T-helper 2 cell (primary cell): ENCODE data around the gene POLDIP3.

Experiments
- DNase-seq, 5 experiments: peaks; one replicate each; pipeline versions ENCODE4 v3.0.0 to v3.0.0-alpha.2; 2012 to 2022

The POLDIP3 gene

DNA sequence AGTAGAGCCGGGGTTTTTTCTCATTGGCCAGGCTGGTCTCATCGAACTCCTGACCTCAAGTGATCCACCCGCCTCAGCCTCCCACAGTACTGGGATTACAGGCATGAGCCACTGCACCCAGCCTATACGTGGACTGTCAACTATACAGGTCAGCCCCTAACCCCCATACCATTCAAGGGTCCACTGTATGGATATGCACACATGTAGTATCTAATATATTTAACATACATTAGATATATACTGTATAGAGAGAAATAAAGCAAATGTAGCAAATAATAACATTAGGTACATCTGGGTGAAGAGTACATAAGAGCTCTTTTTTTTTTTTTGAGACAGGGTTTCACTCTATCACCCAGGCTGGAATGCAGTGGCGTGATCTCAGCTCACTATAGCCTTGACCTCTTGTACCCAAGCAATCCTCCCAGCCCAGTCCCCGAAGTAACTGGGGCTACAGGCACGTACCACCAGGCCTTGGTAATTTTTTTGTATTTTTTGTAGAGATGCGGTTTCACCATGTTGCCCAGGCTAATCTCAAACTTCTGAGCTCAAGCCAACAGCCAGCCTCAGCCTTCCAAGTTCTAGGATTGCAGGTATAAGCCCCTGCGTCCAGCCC, 27.2 kb upstream of the POLDIP3 start:
- no peak for DNase-seq

DNA sequence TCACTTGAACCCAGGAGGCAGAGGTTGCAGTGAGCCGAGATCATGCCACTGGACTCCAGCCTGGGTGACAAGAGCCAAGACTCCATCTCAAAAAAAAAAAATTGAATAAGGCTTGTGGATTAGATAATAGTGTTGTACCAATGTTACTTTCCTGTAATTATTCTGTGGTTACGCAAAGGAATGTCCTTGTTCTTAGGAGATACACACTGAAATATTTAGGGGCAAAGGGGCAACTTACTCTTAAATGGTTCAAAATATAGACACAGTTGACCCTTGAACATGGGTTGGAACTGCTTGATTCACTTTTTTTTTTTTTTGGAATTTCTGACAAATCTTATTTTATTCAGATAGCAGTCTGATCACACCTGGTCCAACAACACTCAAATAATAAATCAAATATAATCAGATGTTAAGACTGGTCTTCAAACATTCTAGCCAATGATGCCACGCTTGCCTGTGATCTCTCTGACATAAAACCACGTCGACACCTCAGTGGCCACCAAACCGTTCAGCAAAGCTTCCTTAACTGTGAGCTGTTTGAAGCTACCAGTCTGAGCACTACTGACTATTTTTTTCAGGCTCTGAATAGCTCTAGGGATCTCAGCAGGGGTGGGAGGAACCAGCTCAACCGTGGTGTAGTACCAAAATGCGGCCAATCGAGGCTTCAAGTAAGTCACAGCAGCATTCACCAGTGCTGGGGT, 25.0 kb upstream of the POLDIP3 start:
- DNase-seq: no peak

DNA sequence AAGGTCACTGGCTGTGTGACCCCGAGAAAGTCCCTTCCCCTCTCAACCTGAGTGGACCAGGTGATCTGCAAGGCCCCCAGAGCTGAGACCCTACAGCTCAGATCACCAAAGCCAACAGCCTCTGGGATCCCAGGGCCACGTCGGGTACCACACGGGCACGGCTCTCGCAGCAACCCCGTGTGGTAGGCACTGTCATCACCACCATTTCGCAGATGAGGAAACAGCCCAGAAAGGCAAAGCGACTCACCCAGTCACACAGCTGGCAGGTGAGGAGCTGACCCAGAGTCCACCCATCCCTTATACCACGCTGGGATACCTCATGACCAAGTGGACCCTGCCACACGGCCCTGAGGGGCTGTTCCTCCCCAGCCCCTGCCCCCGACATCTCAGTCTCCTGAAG, 22.9 kb upstream of the POLDIP3 start:
- DNase-seq: no peak

DNA sequence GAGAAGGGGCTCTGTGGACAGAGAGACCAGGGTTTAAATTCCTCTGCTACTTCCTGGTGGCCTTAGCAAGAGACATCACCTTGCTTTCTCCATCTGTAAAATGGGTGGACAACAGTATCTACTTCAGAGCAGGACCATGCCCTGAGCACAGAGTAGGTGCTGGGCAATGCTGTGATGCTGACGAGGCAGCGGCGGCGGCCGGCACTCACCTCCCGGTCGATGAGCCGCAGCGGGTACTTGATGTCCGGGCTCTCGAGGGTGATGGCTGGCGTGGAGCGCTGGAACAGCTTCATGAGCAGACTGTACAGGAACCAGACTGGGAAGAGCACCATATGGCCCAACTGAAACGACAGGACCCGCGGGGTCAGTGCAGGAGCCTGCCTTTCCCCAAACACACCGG, 21.8 kb upstream of the POLDIP3 start:
- DNase-seq: no peak

DNA sequence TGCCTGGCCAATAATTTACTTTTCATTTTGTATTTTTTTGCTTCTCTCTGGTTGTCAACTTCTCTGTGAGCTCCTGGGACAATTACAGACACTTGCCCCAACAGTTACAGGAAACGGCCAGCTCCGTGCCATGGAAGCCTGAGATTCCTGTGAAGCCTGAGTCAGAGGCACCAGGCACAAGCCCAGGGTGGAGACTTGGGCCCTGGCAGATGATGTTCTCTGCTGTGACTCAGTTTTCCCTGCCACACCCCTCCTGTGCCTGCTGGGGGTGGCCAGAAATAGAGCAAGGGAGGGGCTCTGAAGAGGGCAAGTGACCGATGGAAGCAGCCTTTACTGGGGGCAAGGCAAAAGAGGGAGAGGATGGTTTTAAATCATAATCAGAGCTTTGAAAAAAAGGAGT, 20.8 kb upstream of the POLDIP3 start:
- DNase-seq: no peak

DNA sequence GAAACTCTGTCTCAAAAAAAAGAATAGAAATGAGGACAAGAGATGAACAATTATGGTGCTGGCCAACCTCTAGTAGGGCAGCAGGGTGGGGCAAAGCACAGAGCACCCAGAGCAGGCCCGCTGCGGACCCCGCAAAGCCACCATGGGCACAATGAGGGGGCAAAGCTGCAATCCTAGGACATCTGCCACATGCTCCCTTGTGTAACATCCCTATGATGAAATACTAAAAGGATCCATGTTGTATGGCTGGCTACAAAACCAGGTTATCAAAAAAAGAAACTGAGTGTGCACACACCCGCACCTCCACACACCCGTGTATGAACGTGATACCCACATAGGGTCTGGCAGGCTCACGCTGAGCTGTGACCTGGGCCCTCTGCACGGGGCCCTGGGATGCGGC, 18.3 kb upstream of the POLDIP3 start:
- DNase-seq: no peak

DNA sequence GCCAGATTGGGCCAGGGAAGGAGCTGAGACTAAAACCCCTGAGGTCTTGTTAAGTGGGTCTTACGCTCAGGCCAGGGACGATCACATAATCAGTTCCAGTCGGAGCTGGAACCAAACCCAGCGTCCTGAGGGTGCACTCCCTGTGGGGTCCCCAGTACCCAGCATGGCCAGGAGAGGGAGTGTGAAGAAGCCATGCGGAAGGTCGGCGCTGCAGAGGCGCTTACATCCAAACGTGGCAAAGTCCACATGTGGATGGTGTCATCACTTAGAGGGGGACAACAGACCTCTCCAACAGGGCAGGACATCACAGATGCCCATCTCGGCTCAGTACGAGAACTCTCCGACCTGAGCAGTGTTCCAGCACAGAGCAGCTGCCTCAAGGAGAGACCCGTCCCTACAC, 17.4 kb upstream of the POLDIP3 start:
- no peak for DNase-seq

DNA sequence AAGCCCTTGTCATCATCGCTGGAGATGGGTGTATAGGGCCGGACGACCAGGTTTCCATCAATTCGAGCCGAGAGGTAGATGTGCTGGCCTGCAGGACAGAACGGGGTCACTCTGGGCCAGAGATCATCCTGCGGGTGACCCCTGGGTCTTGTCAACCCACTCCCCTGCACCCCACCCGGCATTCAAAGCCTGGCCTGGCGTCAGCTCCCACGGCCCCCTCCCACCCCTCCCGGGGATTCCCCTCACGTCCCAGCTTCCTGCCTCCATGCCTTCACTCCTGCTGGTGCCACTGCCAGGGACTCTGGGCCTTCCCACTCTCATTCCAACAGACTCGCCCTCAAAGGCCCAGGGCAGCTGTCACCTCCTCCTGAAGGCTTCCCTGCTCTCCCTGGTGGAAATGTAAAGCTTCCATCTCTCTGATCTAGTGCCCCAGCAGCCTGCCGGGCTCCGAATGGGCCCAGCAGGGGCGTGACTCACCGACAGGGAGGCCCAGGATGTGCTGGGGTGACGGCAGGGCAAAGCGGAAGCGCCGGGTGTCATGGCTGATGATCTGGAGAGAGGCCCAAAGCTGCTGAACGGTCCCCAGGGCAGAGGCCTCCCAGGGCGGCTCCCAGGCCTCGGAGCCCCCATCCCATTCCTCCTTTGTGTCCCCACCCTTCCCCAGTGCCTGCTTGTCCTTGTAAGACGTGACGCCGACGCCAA, 16.4 kb upstream of the POLDIP3 start:
- no peak for DNase-seq

DNA sequence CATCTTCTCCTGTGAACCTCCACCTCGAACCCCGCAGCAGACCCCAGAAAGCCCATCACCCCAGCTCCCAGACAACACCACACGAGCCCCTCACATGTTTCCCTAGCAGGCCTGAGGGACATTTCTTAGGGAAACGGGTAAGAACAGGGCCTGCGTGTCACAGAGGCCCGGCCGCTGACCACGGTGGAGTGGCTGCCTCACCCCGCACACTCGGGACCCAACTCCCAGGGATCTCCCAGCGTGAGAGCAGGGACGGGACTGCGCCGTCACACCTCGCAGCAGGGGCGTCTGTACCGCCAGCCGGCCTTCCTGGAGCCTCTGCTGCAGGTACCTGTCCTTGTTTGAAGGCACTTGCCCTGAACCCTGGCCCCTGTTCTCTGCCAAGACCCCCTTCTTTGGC, 15.5 kb upstream of the POLDIP3 start:
- no peak for DNase-seq

DNA sequence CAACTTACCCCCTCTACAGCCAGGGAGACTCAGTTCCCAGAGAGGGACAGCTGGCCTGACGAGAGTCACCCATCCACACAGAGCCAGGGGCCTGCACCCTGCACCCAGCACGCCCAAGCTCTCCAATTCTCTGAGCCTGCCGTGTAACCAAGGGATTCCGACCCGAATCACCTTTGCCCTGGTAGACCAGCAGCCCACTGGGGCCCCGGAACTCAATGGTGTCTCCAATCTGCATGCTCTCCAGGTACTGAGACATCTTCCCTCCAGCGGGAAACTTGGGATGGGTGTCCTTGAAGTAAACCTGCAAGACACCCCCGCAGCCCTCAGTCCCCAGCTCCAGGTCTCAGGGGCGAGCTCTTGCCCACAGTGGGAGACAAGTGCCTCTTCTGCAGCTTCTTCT, 13.3 kb upstream of the POLDIP3 start:
- no peak for DNase-seq

DNA sequence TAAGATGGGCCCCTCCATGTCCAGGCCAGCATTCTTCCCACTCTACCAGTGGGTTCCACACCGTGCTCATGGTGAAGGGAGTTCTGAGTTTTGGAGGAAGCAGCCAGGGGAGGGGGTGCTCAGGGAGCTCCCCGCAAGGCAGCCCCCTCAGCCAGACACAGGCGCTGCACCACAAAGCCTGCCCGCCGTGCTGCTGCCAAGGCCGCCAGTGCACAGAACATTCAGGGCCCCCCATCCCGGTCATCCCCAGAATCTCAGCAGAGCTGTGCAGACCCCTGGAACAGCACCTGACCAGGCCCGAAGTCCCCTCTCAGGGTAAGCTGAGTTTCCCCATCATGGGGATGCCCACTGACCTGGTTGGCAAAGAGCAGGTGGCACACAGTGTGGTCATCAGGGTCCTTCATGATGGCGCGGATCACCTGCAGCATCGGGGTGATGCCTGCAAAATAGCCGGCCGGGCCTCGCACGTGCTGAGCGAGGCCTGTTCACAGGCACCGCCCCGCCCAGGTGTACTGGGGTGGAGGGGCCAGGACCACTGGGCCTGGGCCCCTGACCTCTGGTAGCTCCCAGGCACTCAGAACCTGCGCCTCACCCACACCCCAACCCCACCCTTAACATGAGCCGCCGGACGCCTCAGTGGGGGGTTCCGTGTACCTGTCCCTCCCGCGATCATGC, 12.4 kb upstream of the POLDIP3 start:
- no peak for DNase-seq

DNA sequence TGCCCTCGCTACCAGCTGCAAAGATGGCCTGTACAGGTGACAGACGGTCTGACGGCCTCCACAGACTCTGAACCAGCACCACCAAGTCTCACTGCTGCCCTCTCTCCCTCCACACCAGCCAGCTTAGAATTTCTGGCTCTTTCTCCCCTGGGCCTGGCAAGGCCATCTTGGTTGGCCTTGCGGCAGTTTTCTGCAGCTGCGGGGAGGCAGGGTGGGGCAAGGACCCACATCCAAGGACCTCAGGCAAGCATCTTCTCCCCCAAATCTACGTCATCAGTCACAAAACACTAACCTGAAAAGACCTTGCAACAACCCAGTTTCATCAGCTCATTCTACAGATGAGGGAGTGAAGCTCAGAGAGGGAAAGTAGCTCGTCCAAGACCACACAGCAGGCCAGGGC, 11.7 kb upstream of the POLDIP3 start:
- DNase-seq: no peak

DNA sequence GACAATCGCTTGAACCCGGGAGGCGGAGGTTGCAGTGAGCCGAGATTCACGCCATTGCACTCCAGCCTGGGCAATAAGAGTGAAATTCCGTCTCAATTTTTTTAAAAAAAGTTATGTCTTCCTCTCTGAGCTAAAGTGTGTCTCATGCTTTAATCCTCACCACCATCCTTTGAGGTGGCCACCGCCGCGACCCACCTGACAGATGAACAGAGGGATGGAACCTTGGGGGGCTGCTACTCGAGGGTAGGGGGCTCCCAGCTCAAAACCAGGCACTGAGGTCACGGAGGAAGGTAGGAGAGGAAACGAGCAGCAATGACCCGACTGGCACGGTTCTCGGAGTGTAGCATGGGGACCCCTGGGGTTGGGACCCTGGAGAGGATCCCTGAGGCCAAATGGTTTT, 10.7 kb upstream of the POLDIP3 start:
- DNase-seq: no peak

DNA sequence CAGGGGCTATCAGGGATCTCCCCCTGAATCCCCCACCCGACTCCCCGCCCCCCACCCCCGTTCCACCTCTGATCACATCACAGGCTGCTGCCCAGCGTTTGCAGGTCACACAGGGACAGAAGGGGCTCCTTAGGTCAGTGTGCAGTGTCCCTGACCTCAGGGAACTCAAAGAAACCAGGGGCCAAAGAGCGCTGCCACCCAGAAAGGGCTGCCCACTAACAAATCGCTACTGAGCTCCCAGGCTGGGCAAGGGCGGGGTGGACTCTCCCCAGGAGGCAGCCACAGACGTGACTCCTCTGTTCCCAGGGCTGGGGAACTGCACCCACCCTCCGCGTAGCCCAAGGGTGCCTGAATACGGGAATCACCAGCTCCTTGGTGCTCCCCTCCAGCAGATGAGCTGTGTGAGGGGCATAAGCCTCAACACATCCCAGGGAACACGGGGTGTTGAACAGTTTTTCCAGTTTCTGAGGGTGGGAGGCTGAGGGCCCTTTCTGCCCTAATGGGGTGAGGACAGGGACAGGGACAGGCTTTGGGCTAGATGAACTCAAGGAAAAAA, 9.9 kb upstream of the POLDIP3 start:
- DNase-seq: no peak

DNA sequence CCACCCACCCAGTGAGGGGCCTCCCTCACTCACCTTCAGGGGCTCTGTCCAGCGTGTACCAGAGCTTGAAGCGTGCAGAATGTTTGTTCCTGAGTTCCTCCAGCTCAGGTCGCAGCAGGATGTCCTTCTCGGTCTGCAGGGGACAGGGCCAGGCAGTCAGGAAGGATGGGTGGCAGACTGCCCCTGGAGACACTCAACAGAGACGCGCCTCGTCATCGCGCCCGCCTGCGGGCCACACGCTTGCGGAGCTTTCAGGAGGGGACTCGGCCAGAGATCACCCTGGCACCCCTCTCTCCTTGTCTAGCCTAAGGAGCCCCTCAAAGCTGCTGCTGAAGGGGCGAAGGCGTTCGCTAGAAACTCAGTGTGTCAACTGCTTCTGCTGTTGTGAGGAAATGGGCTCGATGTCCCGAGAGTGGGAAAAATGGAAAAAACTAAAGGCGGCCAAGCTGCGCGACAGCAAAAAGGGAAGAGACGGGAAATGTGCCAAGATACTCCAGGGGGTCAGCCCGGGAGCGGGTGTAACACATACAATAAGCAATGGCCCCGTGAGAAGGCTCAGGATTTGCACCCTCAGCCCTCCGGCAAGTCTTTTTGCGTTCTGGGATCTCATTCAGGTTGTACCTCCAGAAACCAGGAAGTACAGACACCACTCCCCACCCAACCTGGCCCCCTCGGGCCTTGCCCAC, 9.2 kb upstream of the POLDIP3 start:
- no peak for DNase-seq

DNA sequence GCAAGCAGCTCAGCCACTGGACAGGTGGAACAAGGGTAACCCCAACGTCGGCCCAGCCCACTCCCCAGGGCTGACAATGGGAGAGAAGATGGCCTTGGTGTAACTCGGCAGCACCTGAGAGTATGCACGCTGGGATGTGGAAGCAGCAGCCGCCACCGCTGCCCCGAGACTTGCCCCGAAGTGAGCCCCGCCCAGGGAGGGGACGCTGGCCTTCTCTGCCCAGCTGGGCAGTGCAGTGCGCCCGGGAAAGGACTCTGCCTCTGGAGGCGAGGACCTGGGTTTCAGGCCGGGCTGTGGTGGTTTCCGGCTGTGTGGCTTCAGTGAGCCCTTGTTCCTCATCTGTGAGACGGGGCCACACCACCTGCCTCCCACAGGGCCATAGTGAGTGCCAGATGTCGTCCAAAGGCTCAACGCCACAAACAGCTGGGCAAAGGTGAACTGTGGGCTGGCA, 8.6 kb upstream of the POLDIP3 start:
- DNase-seq: no peak

DNA sequence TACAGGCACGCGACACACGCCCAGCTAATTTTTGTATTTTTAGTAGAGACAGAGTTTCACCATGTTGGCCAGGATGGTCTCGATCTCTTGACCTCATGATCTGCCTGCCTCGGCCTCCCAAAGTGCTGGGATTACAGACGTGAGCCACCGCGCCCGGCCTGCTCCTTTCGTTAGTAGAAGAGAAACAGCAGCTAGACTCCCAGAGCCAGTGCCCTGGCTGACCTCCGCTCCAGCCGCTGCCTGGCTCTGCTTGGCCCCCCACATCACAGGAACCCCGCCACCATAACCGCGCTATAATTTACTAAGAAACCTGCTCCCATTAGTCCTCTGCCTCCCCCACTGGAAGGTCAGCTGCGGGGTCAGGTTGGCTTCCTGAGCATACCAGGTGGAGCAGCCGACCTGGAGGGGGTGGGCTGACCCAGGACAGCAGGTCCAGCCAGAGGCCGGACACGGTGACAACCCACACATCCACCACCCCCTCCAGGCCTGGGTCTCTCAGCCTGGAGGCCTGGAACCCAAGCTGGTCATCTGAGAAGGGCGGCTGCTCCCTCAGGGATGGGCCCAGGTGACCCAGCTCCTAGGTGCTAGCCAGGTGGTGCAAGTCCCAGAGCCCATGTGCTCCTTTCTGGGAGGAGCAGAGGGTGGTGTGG, 7.5 kb upstream of the POLDIP3 start:
- no peak for DNase-seq

DNA sequence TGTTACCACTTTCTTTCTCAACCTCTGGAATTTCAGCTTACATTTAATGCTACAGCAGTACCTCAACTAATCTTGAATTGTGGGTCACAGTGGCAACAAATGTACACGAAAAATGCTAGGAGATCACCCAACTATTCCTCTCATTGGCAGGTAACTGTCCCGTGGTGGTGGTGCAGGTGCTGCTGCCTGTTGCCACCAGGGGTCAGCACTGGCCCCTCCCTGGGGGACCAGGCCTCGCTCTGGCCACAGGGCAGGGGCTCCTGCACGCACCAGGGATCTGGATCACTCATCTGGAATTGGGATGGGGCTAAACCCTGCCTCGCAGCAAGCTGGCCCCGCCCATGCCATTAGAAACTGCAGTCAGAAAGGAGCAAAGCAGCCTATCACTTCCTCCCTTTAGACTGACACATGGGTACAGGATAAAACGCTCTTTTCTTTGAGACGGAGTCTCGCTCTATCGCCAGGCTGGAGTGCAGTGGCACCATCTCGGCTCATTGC, 6.9 kb upstream of the POLDIP3 start:
- peak in 4 of 5 experiments; percentile 31 to 49 (median 38) for DNase-seq

DNA sequence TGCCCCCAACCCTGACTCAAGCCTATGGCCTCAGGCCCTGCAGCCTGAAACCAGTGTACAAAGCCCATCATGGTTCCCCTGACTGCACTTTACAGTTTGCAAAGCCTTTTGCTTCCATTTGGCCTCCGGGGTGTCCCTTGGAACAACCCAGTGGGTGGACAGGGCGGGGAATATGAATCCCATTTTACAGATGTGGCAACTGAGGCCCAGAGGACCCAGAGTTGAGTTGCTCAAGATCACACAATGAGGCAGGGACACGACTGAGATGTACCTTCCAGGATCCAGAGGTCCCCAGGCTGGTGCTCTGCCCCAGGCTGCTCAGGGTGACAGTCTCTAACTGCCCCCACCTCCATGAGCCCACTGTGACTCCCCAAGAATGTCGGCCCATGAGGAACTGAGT, 5.4 kb upstream of the POLDIP3 start:
- DNase-seq: no peak

DNA sequence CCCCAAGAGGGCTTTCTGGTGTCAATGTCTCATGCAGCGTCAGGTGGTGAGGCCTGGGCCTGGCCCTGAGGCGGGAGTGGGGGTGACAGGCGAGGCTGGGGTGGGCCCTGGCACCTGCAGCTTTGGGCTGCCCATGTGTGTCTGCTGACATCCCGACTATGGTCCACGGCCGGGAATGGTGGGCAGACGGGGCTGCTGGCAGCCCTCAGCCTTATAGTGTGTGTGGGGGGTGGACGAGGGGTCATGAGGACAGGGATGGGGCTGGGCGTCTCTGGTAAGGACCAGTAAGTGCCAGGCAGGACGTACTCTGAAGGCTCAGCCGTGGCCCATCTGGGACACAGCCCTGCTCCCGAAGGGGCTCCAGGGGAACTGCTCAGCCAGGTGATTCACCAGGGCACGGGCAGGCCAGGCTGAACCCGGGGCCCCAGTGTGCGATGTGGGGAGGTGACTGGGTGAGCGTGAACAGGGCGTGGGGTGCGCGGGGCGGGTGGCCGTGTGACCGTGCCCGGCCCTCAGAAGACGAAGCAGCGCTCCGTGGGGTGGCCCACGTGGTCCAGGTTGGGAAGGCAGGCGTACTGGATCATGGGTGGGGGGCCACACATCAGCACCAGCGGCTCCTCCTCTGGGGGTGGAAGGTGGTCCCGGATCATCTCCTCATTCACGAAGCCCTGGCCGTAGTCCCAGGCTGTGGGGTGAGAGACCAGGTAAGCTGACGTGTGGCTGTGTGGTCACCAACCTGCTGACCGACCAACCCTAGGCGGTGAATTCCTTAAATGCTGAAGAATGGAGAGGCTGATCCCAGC, 4.8 kb upstream of the POLDIP3 start:
- no peak for DNase-seq
